Colonic mucosa (tissue), 4 donors: ENCODE measurements around the gene CACNA2D2. TPM values are rescaled to one million over a fixed set of nuclear protein-coding genes. Genes with fewer than 3 reads are reported as not detected.

Experiments
- DNase-seq: peaks from one replicate; pipeline ENCODE4 v3.0.0-alpha.2; 2020
- H3K27ac ChIP-seq: fragments of 200-600 bp; one replicate; pipeline ENCODE4 v1.8.0; 2021
- H3K27me3 ChIP-seq: fragments of 200-600 bp; one replicate; pipeline ENCODE4 v1.8.0; 2021
- H3K36me3 ChIP-seq: fragments of 200-600 bp; one replicate; pipeline ENCODE4 v1.8.0; 2021
- H3K4me1 ChIP-seq: fragments of 200-600 bp; one replicate; pipeline ENCODE4 v1.8.0; 2021; ENCODE audit warnings: mild to moderate bottlenecking
- H3K4me3 ChIP-seq: fragments of 200-600 bp; one replicate; pipeline ENCODE4 v1.8.0; 2021
- H3K9ac ChIP-seq, 2 donors: one replicate each; pipeline ENCODE4 v1.7.0; 2013; ENCODE audit warnings: control low read depth in 2 of 2, low read depth in 2 of 2, low read length in 2 of 2
- H3K9me3 ChIP-seq: fragments of 200-600 bp; one replicate; pipeline ENCODE4 v1.8.0; 2021
- intact Hi-C: fragments of 100-400 bp; cut with DNase I; formaldehyde crosslinking; loops from one replicate; pipeline ENCODE4 v1.14.1; 2022
- total RNA-seq, 2 donors: library from RNA; stranded (reverse); fragmentation: NEBNext Ultra II Directional in 1 of 2; extraction: Animal tissue kit (Norgen Biotek cat#: 25700) in 1 of 2; gene quantifications; one replicate each; pipeline ENCODE4 v1.2.1, GENCODE V29; 2021
- TF ChIP-seq, protein P1 (sequence below): fragments of 200-600 bp; IDR thresholded peaks from one replicate; pipeline ENCODE4 v1.8.0; 2022; ENCODE audit warnings: antibody characterized with exemption, mild to moderate bottlenecking
- donor health status: healthy.
- donor health status: DM: no; HTN: no; CAD: no.
- donor health status: DM: no; HTN: no; CAD: no.

The CACNA2D2 gene
- total RNA-seq, 2 donors from 2014 or later, result 2.4 to 3.3 TPM

DNA sequence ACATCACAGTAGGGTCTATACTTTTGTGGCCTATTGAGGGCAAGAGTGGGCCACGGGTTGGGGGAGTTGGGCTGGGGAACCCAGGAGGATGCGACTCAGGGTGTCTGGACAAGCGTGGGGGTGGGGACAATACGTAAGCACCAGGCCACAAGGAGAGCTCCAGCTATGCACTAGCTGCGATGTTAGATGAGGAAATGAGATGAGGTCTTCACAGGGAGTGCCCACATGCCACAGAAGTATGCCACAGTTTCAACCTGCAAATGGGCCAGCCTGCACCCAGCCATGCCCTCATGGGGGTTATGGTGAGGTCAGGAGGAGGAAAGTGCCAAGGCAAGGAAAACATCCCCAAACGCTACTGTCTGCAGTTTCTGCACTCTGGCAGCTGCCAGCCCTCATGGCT, 30.5 kb downstream of the CACNA2D2 start:
- no peaks in the 10 kb centered on the region for H3K27me3 ChIP-seq
- DNase-seq, result no peak
- no peaks in the 10 kb centered on the region for H3K4me1 ChIP-seq
- H3K9me3 ChIP-seq, result no peaks in the 10 kb centered on the region
- H3K4me3 ChIP-seq, result no peak overlapping the region
- TF ChIP-seq, protein P1, sequence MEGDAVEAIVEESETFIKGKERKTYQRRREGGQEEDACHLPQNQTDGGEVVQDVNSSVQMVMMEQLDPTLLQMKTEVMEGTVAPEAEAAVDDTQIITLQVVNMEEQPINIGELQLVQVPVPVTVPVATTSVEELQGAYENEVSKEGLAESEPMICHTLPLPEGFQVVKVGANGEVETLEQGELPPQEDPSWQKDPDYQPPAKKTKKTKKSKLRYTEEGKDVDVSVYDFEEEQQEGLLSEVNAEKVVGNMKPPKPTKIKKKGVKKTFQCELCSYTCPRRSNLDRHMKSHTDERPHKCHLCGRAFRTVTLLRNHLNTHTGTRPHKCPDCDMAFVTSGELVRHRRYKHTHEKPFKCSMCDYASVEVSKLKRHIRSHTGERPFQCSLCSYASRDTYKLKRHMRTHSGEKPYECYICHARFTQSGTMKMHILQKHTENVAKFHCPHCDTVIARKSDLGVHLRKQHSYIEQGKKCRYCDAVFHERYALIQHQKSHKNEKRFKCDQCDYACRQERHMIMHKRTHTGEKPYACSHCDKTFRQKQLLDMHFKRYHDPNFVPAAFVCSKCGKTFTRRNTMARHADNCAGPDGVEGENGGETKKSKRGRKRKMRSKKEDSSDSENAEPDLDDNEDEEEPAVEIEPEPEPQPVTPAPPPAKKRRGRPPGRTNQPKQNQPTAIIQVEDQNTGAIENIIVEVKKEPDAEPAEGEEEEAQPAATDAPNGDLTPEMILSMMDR, result no peak
- no peak overlapping the region for H3K9ac ChIP-seq
- no peaks in the 10 kb centered on the region for H3K36me3 ChIP-seq
- intact Hi-C loops, result no loop called here
- no peak overlapping the region for H3K27ac ChIP-seq

DNA sequence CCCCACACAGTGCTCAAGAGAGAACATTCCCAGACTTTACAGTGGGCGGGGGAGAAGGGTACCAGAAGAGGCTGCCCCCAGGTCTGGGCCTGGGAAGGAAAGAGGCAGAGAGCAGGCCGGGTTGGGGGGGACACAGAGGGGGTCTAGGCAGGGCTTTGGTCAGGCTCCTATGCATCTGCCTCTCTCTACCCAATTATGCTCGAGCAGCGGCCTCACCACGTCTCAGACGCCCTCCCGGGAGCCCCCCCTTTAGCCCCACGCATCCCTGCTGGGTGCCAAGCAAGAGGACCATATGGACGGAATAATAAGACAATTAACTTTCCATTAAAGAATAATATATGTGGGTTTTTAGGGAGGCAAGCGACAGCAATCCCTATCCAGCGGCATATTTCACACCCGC, 32.8 kb downstream of the CACNA2D2 start:
- Histone ChIP-seq H3K9ac (no peak overlapping the region), H3K27me3 (no peaks in the 10 kb centered on the region), H3K4me1 (no peaks in the 10 kb centered on the region), H3K9me3 (no peaks in the 10 kb centered on the region), H3K36me3 (no peaks in the 10 kb centered on the region), H3K4me3 (no peak overlapping the region), H3K27ac (no peak overlapping the region)
- no peak for DNase-seq
- intact Hi-C loops, result no loop called here
- TF ChIP-seq, protein P1, result no peak

DNA sequence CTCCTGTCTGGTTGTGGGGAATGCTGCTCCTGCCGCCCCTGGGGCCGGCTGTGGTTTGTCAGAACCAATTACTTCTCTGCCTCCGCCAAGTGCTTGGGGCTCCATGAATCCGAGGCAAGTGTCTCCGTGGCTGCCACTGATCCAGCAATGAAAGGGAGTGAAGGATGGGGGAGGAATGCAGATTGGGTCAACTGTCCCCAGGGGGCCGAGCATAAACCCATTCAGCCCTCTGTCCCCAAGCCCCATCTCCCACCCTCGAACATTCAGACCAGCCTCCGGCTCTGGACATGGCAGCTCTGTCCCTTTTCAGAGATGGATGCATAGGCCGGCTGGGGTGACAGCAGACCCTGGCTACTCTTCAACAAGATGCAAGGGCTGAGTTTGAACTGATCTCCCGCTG, 35.5 kb downstream of the CACNA2D2 start:
- no peaks in the 10 kb centered on the region for H3K4me1 ChIP-seq
- intact Hi-C loops, result no loop called here
- TF ChIP-seq, protein P1, result no peak
- no peak overlapping the region for H3K27ac ChIP-seq
- H3K27me3 ChIP-seq, result no peaks in the 10 kb centered on the region
- H3K36me3 ChIP-seq, result no peaks in the 10 kb centered on the region
- no peaks in the 10 kb centered on the region for H3K9me3 ChIP-seq
- no peak overlapping the region for H3K9ac ChIP-seq
- no peak overlapping the region for H3K4me3 ChIP-seq
- no peak for DNase-seq

DNA sequence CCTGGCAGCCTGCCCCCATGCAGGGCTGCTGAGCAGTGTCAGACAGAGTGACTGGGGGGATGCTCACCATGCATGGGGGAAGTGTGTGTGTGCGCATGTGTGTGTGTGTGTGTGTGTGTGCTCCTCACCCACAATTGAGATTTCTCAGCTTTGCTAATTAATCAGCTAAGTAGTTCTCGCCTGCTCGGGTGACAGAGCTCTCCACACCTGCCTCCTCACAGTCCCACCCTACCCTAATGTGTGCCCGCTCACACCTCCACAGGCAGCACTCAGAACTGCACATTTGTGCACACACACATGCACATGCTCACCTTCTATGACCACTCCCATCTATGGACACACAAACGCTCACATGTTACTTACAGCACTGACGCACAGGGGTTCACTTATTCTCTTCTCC, 37.3 kb downstream of the CACNA2D2 start:
- Histone ChIP-seq H3K9ac (no peak overlapping the region), H3K4me1 (no peaks in the 10 kb centered on the region), H3K4me3 (no peak overlapping the region), H3K27me3 (no peaks in the 10 kb centered on the region), H3K9me3 (no peaks in the 10 kb centered on the region), H3K27ac (no peak overlapping the region), H3K36me3 (no peaks in the 10 kb centered on the region)
- no peak for DNase-seq
- TF ChIP-seq, protein P1, result no peak
- intact Hi-C loops, result no loop called here

DNA sequence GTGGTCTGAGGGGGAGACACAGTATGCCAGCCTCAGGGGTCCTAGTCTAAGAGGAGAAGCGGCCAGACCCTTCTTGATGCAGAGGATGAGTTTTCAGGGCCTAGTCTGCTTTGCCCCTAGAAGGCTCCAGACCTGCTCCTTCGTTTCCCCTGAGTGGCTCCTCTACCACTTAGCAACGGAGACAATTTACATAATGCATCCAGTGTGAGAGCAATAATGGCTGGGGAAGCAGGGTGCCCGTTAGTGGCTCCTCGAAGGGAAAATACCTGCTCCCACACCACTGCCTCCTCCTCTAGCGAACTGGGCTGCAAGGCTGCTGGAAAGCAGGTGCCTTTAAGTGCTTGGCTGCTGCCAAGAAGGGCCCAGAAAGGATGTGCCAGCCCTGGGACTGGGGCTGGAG, 38.9 kb downstream of the CACNA2D2 start:
- intact Hi-C loops, result no loop called here
- H3K9ac ChIP-seq, result no peak overlapping the region
- no peaks in the 10 kb centered on the region for H3K36me3 ChIP-seq
- no peaks in the 10 kb centered on the region for H3K27me3 ChIP-seq
- no peak overlapping the region for H3K4me3 ChIP-seq
- TF ChIP-seq, protein P1, result no peak
- H3K27ac ChIP-seq, result no peak overlapping the region
- no peak for DNase-seq
- no peaks in the 10 kb centered on the region for H3K9me3 ChIP-seq
- no peaks in the 10 kb centered on the region for H3K4me1 ChIP-seq

DNA sequence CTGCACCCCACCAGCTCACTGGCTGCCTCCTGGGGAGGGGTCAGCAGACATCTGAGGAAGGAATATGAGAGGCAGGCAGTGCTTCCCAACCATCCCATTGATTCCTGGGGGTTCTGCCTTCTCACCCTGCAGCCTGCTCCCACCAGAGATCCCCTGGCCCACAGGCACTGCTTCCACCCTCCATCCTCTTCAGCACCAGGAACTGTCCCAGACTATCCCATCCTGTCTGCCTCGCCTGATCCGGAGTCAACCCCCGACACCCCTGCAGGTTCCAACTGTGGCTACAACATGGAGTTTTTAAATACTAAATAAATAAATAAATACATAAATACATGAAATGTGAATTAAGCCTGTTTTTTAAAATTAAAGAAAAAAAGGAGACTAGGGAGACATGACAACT, 43.6 kb downstream of the CACNA2D2 start:
- Histone ChIP-seq H3K27me3 (no peaks in the 10 kb centered on the region), H3K4me3 (no peak overlapping the region), H3K9me3 (no peaks in the 10 kb centered on the region), H3K36me3 (no peaks in the 10 kb centered on the region), H3K9ac (no peak overlapping the region), H3K4me1 (no peaks in the 10 kb centered on the region), H3K27ac (no peak overlapping the region)
- intact Hi-C loops, result no loop called here
- TF ChIP-seq, protein P1, result no peak
- DNase-seq, result no peak
